H1 (cell line): ENCODE measurements around the gene MBNL3. TPM values are rescaled to one million over a fixed set of nuclear protein-coding genes. Genes with fewer than 3 reads are reported as not detected.

Source experiments
- CTCF ChIA-PET: fragments of 300-600 bp; sonication (Branson Sonifier 250); formaldehyde crosslinking; loops from one replicate; lab custom pipeline; 2021; ENCODE audit not compliant: partially characterized antibody; lab: Charles Lee
- POLR2A ChIA-PET: fragments of 300-600 bp; sonication (Branson Sonifier 250); formaldehyde crosslinking; loops from one replicate; lab custom pipeline; 2021; ENCODE audit warnings: inconsistent platforms; ENCODE audit not compliant: partially characterized antibody; lab: Charles Lee
- DNase-seq, 2 experiments: peaks; one replicate each; pipeline versions ENCODE4 v3.0.0 to v3.0.0-alpha.2; 2010 to 2022; ENCODE audit warnings: low spot score in 2 of 2, low read depth in 1 of 2, mixed read lengths in 1 of 2
- FAIRE-seq: peaks from 2 replicates; lab custom pipeline; 2011; peaks lifted over from hg19 to GRCh38; lab: Jason Lieb, UNC
- H2AFZ ChIP-seq: 2 replicates; pipeline ENCODE4 v1.8.1; 2012; ENCODE audit warnings: low read length, inconsistent platforms
- H2AK5ac ChIP-seq: 2 replicates; pipeline ENCODE4 v1.6.1; 2013; ENCODE audit warnings: low read depth, low read length
- H2BK120ac ChIP-seq: replicated peaks from 2 replicates; pipeline ENCODE3; 2013; ENCODE audit warnings: low read depth, low read length, inconsistent platforms
- H2BK12ac ChIP-seq: 2 replicates; pipeline ENCODE4 v1.6.1; 2013; ENCODE audit warnings: low read depth, low read length
- H2BK15ac ChIP-seq: 2 replicates; pipeline ENCODE4 v1.6.1; 2013; ENCODE audit warnings: low read length
- H2BK20ac ChIP-seq: 2 replicates; pipeline ENCODE4 v1.6.1; 2013; ENCODE audit warnings: low read length
- H2BK5ac ChIP-seq: 2 replicates; pipeline ENCODE4 v1.6.1; 2013; ENCODE audit warnings: low read depth, low read length
- H3K14ac ChIP-seq: 2 replicates; pipeline ENCODE4 v1.6.1; 2013; ENCODE audit warnings: inconsistent platforms; ENCODE audit not compliant: insufficient read length
- H3K18ac ChIP-seq: 2 replicates; pipeline ENCODE4 v1.6.1; 2013; ENCODE audit warnings: low read length; ENCODE audit errors: extremely low read depth
- H3K23ac ChIP-seq: 2 replicates; pipeline ENCODE4 v1.6.1; 2013; ENCODE audit warnings: inconsistent platforms; ENCODE audit not compliant: insufficient read length
- H3K23me2 ChIP-seq: 2 replicates; pipeline ENCODE4 v1.6.1; 2013; ENCODE audit warnings: low read depth, low read length
- H3K27ac ChIP-seq: 2 replicates; pipeline ENCODE4 v1.6.1; 2011; ENCODE audit warnings: low read depth, low read length, inconsistent platforms
- H3K27me3 ChIP-seq, 4 experiments: replicated peaks in 1 of 4; 1 replicate in 1 of 4; 2 replicates in 3 of 4; pipeline versions ENCODE4 v1.6.1 to v1.8.1; 2011 to 2013; ENCODE audit warnings: low read length in 3 of 4, mild to moderate bottlenecking in 3 of 4, inconsistent platforms in 2 of 4, mixed read lengths in 2 of 4, moderate library complexity in 1 of 4; ENCODE audit not compliant: control insufficient read depth in 3 of 4, insufficient read depth in 3 of 4; ENCODE audit errors: extremely low read depth in 1 of 4
- H3K36me3 ChIP-seq, 4 experiments: 2 replicates each; pipeline versions ENCODE4 v1.6.1 to v1.8.1; 2011 to 2013; ENCODE audit warnings: mild to moderate bottlenecking in 4 of 4, low read length in 3 of 4, moderate library complexity in 2 of 4, control low read depth in 1 of 4, inconsistent platforms in 1 of 4; ENCODE audit not compliant: insufficient read depth in 4 of 4, control insufficient read depth in 2 of 4
- H3K4ac ChIP-seq: replicated peaks from 2 replicates; pipeline ENCODE3; 2013; ENCODE audit warnings: low read length, low read depth, mixed read lengths, inconsistent platforms; ENCODE audit not compliant: insufficient read length
- H3K4me1 ChIP-seq, 4 experiments: replicated peaks in 1 of 4; 1 replicate in 1 of 4; 2 replicates in 3 of 4; pipeline versions ENCODE4 v1.6.1 to v1.8.1; 2011 to 2013; ENCODE audit warnings: low read length in 3 of 4, inconsistent platforms in 2 of 4, mixed read lengths in 1 of 4; ENCODE audit not compliant: insufficient read depth in 4 of 4, control insufficient read depth in 3 of 4
- H3K4me2 ChIP-seq, 2 experiments: 2 replicates each; pipeline versions ENCODE4 v1.6.1 to v1.8.1; 2011 to 2013; ENCODE audit warnings: low read depth in 2 of 2, low read length in 2 of 2, control low read depth in 1 of 2, inconsistent platforms in 1 of 2, mild to moderate bottlenecking in 1 of 2; ENCODE audit not compliant: insufficient read depth in 1 of 2
- H3K4me3 ChIP-seq, 4 experiments: fragments of 200-600, 300-600 bp in 1 of 4; sonication (generic), shearing (Covaris generic), sonication (Bioruptor Twin) in 1 of 4; 2 replicates each; pipeline versions ENCODE4 v1.5.1 to v1.8.1; 2011 to 2016; ENCODE audit warnings: low read length in 4 of 4, low read depth in 3 of 4, control low read depth in 2 of 4, inconsistent platforms in 2 of 4, mild to moderate bottlenecking in 2 of 4, mixed read lengths in 1 of 4, moderate library complexity in 1 of 4; ENCODE audit not compliant: insufficient read depth in 2 of 4; ENCODE audit errors: extremely low read depth in 1 of 4
- H3K56ac ChIP-seq: replicated peaks from 2 replicates; pipeline ENCODE3; 2013; ENCODE audit warnings: low read depth, mild to moderate bottlenecking, mixed read lengths, low read length, inconsistent platforms; ENCODE audit not compliant: insufficient read length
- H3K79me1 ChIP-seq: 2 replicates; pipeline ENCODE4 v1.6.1; 2013; ENCODE audit warnings: low read depth, low read length, control low read depth
- H3K79me2 ChIP-seq, 2 experiments: 2 replicates each; pipeline versions ENCODE4 v1.6.1 to v1.8.1; 2012 to 2013; ENCODE audit warnings: low read length in 2 of 2, mild to moderate bottlenecking in 2 of 2, inconsistent platforms in 1 of 2; ENCODE audit not compliant: insufficient read depth in 2 of 2, control insufficient read depth in 1 of 2
- H3K9ac ChIP-seq, 4 experiments: replicated peaks in 1 of 4; 1 replicate in 1 of 4; 2 replicates in 3 of 4; pipeline versions ENCODE4 v1.6.1 to v1.8.1; 2011 to 2013; ENCODE audit warnings: low read depth in 3 of 4, low read length in 3 of 4, control low read depth in 2 of 4, mild to moderate bottlenecking in 2 of 4, moderate library complexity in 2 of 4, inconsistent platforms in 1 of 4; ENCODE audit errors: extremely low read depth in 1 of 4
- H3K9me3 ChIP-seq, 2 experiments: 2 replicates each; pipeline versions ENCODE4 v1.6.1 to v1.8.1; 2012 to 2013; ENCODE audit warnings: mild to moderate bottlenecking in 2 of 2, moderate library complexity in 2 of 2, control low read depth in 1 of 2, inconsistent platforms in 1 of 2, low read depth in 1 of 2, low read length in 1 of 2, mixed read lengths in 1 of 2; ENCODE audit not compliant: insufficient read depth in 2 of 2
- H4K20me1 ChIP-seq, 2 experiments: replicated peaks in 1 of 2; 2 replicates each; pipeline versions ENCODE3 to v1.8.1; 2011 to 2013; ENCODE audit warnings: inconsistent platforms in 2 of 2, low read length in 2 of 2, mild to moderate bottlenecking in 1 of 2; ENCODE audit not compliant: insufficient read depth in 2 of 2, control insufficient read depth in 1 of 2
- H4K5ac ChIP-seq: 2 replicates; pipeline ENCODE4 v1.6.1; 2013; ENCODE audit warnings: low read length, low read depth, mixed read lengths, inconsistent platforms; ENCODE audit not compliant: insufficient read length
- H4K8ac ChIP-seq: 2 replicates; pipeline ENCODE4 v1.8.0; 2013; ENCODE audit warnings: mild to moderate bottlenecking, moderate library complexity, low read length, inconsistent platforms; ENCODE audit not compliant: insufficient read depth; ENCODE audit errors: extremely low read depth
- H4K91ac ChIP-seq: replicated peaks from 2 replicates; pipeline ENCODE3; 2013; ENCODE audit warnings: low read length, mixed read lengths, inconsistent platforms; ENCODE audit not compliant: insufficient read length
- CBX5 ChIP-seq: fragments of 300-800, 300-1000 bp; sonication (generic); IDR thresholded peaks from 2 replicates; pipeline ENCODE4 v1.7.1; 2016; ENCODE audit warnings: antibody characterized with exemption, low read length, low read depth
- NANOG ChIP-seq: IDR thresholded peaks from 2 replicates; pipeline ENCODE4 v1.6.1; 2011; ENCODE audit warnings: low read length, low read depth, mild to moderate bottlenecking, inconsistent platforms; ENCODE audit not compliant: insufficient read depth, poor library complexity, severe bottlenecking
- SUZ12 ChIP-seq: fragments of 200-600 bp; sonication (generic); IDR thresholded peaks from 2 replicates; pipeline ENCODE4 v1.6.1; 2012; ENCODE audit warnings: mild to moderate bottlenecking, inconsistent platforms, low read length, moderate library complexity, mixed read lengths
- TAF1 ChIP-seq: IDR thresholded peaks from 2 replicates; pipeline ENCODE4 v1.6.1; 2011; ENCODE audit warnings: mild to moderate bottlenecking, low read depth, low read length
- TAF7 ChIP-seq: optimal IDR thresholded peaks from 2 replicates; pipeline ENCODE3; 2011; ENCODE audit warnings: low read depth, mild to moderate bottlenecking, inconsistent platforms, low read length, moderate library complexity, borderline replicate concordance
- USF2 ChIP-seq: IDR thresholded peaks from 2 replicates; pipeline ENCODE4 v1.6.1; 2011; ENCODE audit warnings: low read length, improper control_type of control experiment
- whole genome bisulfite sequencing, 2 experiments: shearing (Covaris generic) in 1 of 2; methylation state at CpG; one replicate each; pipeline versions ENCODE4 v1.1.6 to v1.1.7; 2013 to 2015; ENCODE audit warnings: low lambda C conversion rate in 2 of 2, mixed read lengths in 2 of 2, inconsistent platforms in 1 of 2, low coverage in 1 of 2, missing lambda C conversion rate in 1 of 2; ENCODE audit not compliant: insufficient replicate concordance in 2 of 2, insufficient coverage in 1 of 2, insufficient read length in 1 of 2; ENCODE audit errors: extremely low coverage in 1 of 2, missing lambda C conversion rate in 1 of 2; 5-methylcytosine and 5-hydroxymethylcytosine counted together
- polyA plus RNA-seq, 7 experiments: library from polyadenylated mRNA; depleted of rRNA in 3 of 7; stranded (reverse) in 5 of 7; unstranded in 2 of 7; fragments of >200 nt in 5 of 7; fragments of 200-250 nt in 2 of 7; gene quantifications; 1 replicate in 5 of 7; 2 replicates in 1 of 7; 4 replicates in 1 of 7; pipeline versions ENCODE4 v1.2.1 to v1.2.3, GENCODE V29; 2011 to 2013; ENCODE audit warnings: missing spikeins in 2 of 7, mixed read lengths in 2 of 7
- total RNA-seq: library from RNA; stranded (reverse); fragmentation: NEBNext Ultra II Directional; extraction: Animal tissue kit (Norgen Biotek cat#: 25700); gene quantifications from 2 replicates; pipeline ENCODE4 v1.2.1, GENCODE V29; 2021

Gene MBNL3
- total and polyA plus RNA-seq, 2 of the 8 experiments (the other 6 are each of a cell fraction or from before 2014, with no cell fraction given) = 3.5 to 4.3 TPM

- Histone ChIP-seq H3K23ac (no peak overlapping the region), H2AK5ac (no peak overlapping the region), H3K56ac (no peak overlapping the region), H2BK20ac (no peak overlapping the region), H3K79me2 (no peaks in the 10 kb centered on the region), H3K18ac (no peak overlapping the region), H3K23me2 (no peaks in the 10 kb centered on the region), H3K79me1 (no peaks in the 10 kb centered on the region), H3K27me3 (no peaks in the 10 kb centered on the region), H3K4me3 (no peak overlapping the region), H3K36me3 (no peaks in the 10 kb centered on the region), H3K9me3 (no peaks in the 10 kb centered on the region), H4K20me1 (no peaks in the 10 kb centered on the region), H3K4me1 (peaks cover 0 to 7% (median 1%) of the 10 kb centered on the region in 4 experiments; a peak in 2 of 7 replicates), H2BK5ac (no peak overlapping the region), H4K5ac (no peak overlapping the region), H4K91ac (no peak overlapping the region), H2BK12ac (no peak overlapping the region), H3K14ac (no peak overlapping the region), H2BK120ac (no peak overlapping the region), H2BK15ac (no peak overlapping the region), H2AFZ (no peak overlapping the region), H3K9ac (no peak overlapping the region), H3K4ac (no peak overlapping the region), H3K27ac (no peak overlapping the region), H3K4me2 (no peak overlapping the region; a peak in 1 of 4 replicates), H4K8ac (no peak overlapping the region)
- ChIA-PET CTCF (interaction anchor here (1.4 kb wide), 1 partner anchor 20 kb away, joined by 3 read pairs; no protein-coding TSS in a partner anchor), POLR2A (no interaction called here)
- FAIRE-seq (no peak), DNase-seq (no peak)
- 51% methylated on average over 4 of the region's 4 CpGs; no CpG with 5 or more reads in 1 of the 2 experiments for WGBS, 2 experiments
- TF ChIP-seq TAF1 (no peak), SUZ12 (no peak), TAF7 (no peak), CBX5 (no peak), NANOG (no peak), USF2 (no peak)
Measured at GRCh38 chrX:132482632-132483031, 6.2 kb downstream of the MBNL3 start.
